ENCODE measurements around the gene FCHSD1. TPM values are rescaled to one million over a fixed set of nuclear protein-coding genes. Genes with fewer than 3 reads are reported as not detected.

FCHSD1 gene
- total RNA-seq, 1 experiment from 2014 or later: 22.7 TPM

DNA sequence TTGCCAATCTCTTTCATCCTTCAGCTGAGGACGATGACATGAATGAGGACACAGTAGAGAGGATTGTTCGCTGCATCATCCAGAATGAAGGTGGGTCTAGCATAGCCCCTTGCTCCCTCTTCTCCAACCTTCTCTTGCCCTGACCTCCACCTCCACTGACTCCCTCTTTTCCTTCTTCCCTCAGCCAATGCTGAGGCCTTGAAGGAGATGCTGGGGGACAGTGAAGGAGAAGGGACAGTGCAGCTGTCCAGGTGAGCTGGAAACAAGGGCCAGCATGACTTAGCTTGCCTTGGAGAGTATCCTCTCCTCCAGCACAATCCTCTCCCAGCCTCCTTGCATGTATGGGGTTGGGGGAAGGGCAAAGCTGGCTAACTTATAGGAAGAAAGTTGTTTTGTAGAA lies 12.4 kb downstream of the FCHSD1 start:
- CTCF ChIA-PET: no interaction called here
- peaks cover 29% of the 10 kb centered on the region for H3K79me2 ChIP-seq (ENCODE audit: low read length)
- H3K27ac ChIP-seq (ENCODE audit: low read length): no peak overlapping the region
- no peaks in the 10 kb centered on the region for H3K9me2 ChIP-seq (replicated peaks; ENCODE audit: low read length)
- H3K4me3 ChIP-seq (ENCODE audit: low read length): no peak overlapping the region
- BruUV-seq (replicated peaks): no TSS peak
- intact Hi-C loops (cut with micrococcal nuclease): no loop called here
- TF ChIP-seq EZH2 (IDR thresholded peaks at IDR 0.05; ENCODE audit: low read length, unreplicated experiment) (no peak), EZH2phosphoT487 (IDR thresholded peaks at IDR 0.05; ENCODE audit: borderline replicate concordance, low read length) (no peak)
- TF ChIP-seq, protein P1, sequence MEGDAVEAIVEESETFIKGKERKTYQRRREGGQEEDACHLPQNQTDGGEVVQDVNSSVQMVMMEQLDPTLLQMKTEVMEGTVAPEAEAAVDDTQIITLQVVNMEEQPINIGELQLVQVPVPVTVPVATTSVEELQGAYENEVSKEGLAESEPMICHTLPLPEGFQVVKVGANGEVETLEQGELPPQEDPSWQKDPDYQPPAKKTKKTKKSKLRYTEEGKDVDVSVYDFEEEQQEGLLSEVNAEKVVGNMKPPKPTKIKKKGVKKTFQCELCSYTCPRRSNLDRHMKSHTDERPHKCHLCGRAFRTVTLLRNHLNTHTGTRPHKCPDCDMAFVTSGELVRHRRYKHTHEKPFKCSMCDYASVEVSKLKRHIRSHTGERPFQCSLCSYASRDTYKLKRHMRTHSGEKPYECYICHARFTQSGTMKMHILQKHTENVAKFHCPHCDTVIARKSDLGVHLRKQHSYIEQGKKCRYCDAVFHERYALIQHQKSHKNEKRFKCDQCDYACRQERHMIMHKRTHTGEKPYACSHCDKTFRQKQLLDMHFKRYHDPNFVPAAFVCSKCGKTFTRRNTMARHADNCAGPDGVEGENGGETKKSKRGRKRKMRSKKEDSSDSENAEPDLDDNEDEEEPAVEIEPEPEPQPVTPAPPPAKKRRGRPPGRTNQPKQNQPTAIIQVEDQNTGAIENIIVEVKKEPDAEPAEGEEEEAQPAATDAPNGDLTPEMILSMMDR (conservative IDR thresholded peaks at IDR 0.05; ENCODE audit: low read depth, low read length): no peak
- H2AFZ ChIP-seq (ENCODE audit: low read length): no peak overlapping the region
- no peaks in the 10 kb centered on the region for H3F3A ChIP-seq (ENCODE audit: low read length, unreplicated experiment)
- H3K9me3 ChIP-seq (ENCODE audit: low read length): no peaks in the 10 kb centered on the region
- no peak overlapping the region for H3K9ac ChIP-seq (ENCODE audit: low read length)
- H4K20me1 ChIP-seq (ENCODE audit: low read length): peaks cover 11% of the 10 kb centered on the region; the same call in 1 of the 2 replicates
- H3K4me1 ChIP-seq (ENCODE audit: insufficient read depth, low read length): peaks cover 45% of the 10 kb centered on the region
- DNase-seq (peak; percentile 31), ATAC-seq (no peak)
- 0 out of 2 replicates have a peak overlapping the region, but pooled peaks have one; percentile 94 for H3K4me2 ChIP-seq (ENCODE audit: low read length)
- POLR2A ChIA-PET (ENCODE audit: unreplicated experiment): no interaction called here
- H3K27me3 ChIP-seq (ENCODE audit: low read length): no peaks in the 10 kb centered on the region
- no peaks in the 10 kb centered on the region for H3K36me3 ChIP-seq (ENCODE audit: low read depth, low read length)

GRCh38 chr5:141637767-141638419 lies 13.3 kb downstream of the FCHSD1 start:
- Histone ChIP-seq H3K9me3 (ENCODE audit: low read length) (no peaks in the 10 kb centered on the region), H2AFZ (ENCODE audit: low read length) (peak overlapping the region; percentile 96), H3K4me3 (ENCODE audit: low read length) (peak overlapping the region; percentile 98), H3K36me3 (ENCODE audit: low read depth, low read length) (no peaks in the 10 kb centered on the region), H3K27ac (ENCODE audit: low read length) (no peak overlapping the region), H3K9me2 (replicated peaks; ENCODE audit: low read length) (no peaks in the 10 kb centered on the region), H3K4me2 (ENCODE audit: low read length) (peak overlapping the region; percentile 94), H3K79me2 (ENCODE audit: low read length) (peaks cover 35% of the 10 kb centered on the region), H3K27me3 (ENCODE audit: low read length) (no peaks in the 10 kb centered on the region), H4K20me1 (ENCODE audit: low read length) (peaks cover 11% of the 10 kb centered on the region; the same call in 1 of the 2 replicates), H3K4me1 (ENCODE audit: insufficient read depth, low read length) (peaks cover 45% of the 10 kb centered on the region), H3K9ac (ENCODE audit: low read length) (peak overlapping the region; percentile 93; the same call in 1 of the 2 replicates), H3F3A (ENCODE audit: low read length, unreplicated experiment) (no peaks in the 10 kb centered on the region)
- no TSS peak for BruUV-seq (replicated peaks)
- ChIA-PET POLR2A (ENCODE audit: unreplicated experiment) (no interaction called here), CTCF (interaction anchor here (0.5 kb wide), 1 partner anchor 241 kb away, joined by 5 read pairs; the partner anchor contains the start of gene PCDH1)
- TF ChIP-seq EZH2phosphoT487 (IDR thresholded peaks at IDR 0.05; ENCODE audit: borderline replicate concordance, low read length) (no peak), EZH2 (IDR thresholded peaks at IDR 0.05; ENCODE audit: low read length, unreplicated experiment) (no peak)
- TF ChIP-seq, protein P1 (conservative IDR thresholded peaks at IDR 0.05; ENCODE audit: low read depth, low read length): no peak
- ATAC-seq (peak; percentile 5; the same call in 1 of the 2 replicates), DNase-seq (no peak)
- intact Hi-C loops (cut with micrococcal nuclease): loop anchor here (2.0 kb wide), 1 partner anchor 19 kb away; the partner anchor contains the start of gene DIAPH1

Measured in PC-3 (cell line).